Motor neuron (in vitro differentiated cells): ENCODE results near the gene KCNH8. TPM values are rescaled to one million over a fixed set of nuclear protein-coding genes. Genes with fewer than 3 reads are reported as not detected.

Source experiments
- ATAC-seq, 8 experiments: fragments of 200-7000 bp; cut with Tn5 transposase; replicated peaks in 6 of 8; 2 replicates each; pipeline ENCODE4 v1.8.0; 2021; ENCODE audit warnings: mild to moderate bottlenecking in 8 of 8, moderate library complexity in 8 of 8
- H3K27ac ChIP-seq, 2 donors: fragments of 250-450 bp; sonication (Bioruptor Pico); 2 replicates each; pipeline ENCODE4 v1.9.0; 2021; ENCODE audit warnings: antibody characterized with exemption in 2 of 2, mild to moderate bottlenecking in 2 of 2, moderate library complexity in 1 of 2
- H3K4me1 ChIP-seq, 2 donors: fragments of 250-450 bp; sonication (Bioruptor Pico); replicated peaks in 1 of 2; 2 replicates each; pipeline ENCODE4 v1.6.1; 2021; ENCODE audit warnings: antibody characterized with exemption in 2 of 2, mild to moderate bottlenecking in 2 of 2, moderate library complexity in 1 of 2
- H3K4me3 ChIP-seq, 5 donors: fragments of 250-450 bp; sonication (Bioruptor Pico); 2 replicates each; pipeline ENCODE4 v1.9.0; 2021; ENCODE audit warnings: antibody characterized with exemption in 5 of 5, mild to moderate bottlenecking in 5 of 5, moderate library complexity in 4 of 5
- WGBS, 10 experiments: fragments of 450-650 bp; shearing (Covaris generic); methylation state at CpG; one replicate each; pipeline ENCODE4 v1.0.0; 2022; 5-methylcytosine and 5-hydroxymethylcytosine counted together
- in situ Hi-C, 9 experiments: fragments of 400-800 bp; cut with MboI; loops; one replicate each; pipeline ENCODE4 v1.15.0; 2021; ENCODE audit warnings: low sequenced_read_pairs in 9 of 9, low pct_unique_long_range_greater_than_20kb in 2 of 9; ENCODE audit not compliant: unreplicated experiment in 9 of 9
- total RNA-seq, 8 experiments: library from RNA; unstranded; fragments of 300-600 nt; gene quantifications; 2 replicates each; pipeline versions ENCODE4 v1.2.3 to v1.2.4, GENCODE V29; 2022

Gene KCNH8
- total RNA-seq, 8 experiments from 2014 or later, result 0.20 to 16.2 (median 6.9) TPM

DNA sequence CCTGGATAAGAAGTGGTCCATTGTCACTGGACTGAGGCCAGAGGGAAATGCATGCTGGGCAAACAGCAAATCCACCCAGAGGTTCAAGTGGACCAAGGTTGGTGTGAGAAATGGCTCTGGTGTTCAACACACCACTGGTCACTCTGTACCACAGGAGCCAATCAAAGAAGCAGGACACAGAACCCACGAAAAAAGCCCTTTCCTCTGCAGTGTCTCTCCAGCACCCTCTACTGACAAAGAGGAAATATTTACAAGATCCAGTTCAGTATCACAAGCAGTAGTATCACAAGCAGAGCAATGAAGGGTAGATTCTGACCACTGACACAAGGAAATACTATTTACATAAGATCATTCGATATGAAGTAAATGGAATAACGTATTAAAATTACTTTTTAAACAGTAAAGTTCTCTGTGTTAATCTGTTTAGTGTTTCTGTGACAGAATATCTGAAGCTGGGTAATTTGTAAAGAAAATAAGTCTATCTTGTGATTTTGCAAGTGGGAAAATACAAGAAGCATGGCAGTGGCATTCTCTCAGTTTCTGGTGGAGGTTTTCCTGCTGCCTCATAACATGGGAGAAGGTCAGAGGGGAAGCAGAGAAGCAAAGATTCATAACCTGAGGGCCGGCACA, 395.0 kb downstream of the KCNH8 start:
- peak in 5 of 8 experiments; percentile 44 to 93 (median 59) for ATAC-seq

DNA sequence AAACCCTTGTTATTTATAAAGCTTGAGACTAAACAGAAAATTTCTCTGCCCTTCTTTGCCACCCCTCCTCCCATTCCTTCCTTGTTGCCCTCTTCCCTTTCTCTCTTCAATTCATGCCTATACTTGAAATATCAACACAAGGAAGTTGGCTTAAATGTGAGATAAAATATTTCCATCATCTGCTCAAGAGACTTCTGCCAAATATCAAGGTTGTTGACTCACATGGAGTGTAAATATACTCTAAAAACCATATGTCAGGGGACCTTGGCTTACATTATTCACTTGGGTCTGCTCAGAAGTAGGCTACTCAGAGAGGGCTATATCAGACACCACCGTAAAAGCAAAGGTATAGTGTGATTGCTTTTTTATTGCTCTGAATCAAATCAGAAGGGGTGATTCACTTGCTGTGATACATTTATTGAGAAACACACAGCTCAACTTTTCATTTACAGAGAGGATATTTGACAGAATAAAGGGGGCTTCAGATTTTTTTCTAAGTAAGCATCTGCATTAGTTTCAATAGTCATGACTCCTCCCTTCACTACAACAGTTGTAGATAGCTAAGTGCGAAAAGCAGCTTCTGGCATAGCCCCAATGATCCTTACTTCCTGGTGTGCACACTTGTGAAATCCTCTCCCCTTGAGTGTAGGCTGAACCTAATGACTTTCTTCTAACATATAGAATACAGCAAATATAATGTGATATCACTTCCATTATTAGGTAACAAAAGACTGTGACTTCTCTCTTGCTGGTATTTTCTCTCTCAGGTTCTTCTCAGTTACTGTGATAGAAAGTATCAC, 399.6 kb downstream of the KCNH8 start:
- Histone ChIP-seq H3K27ac (no peak overlapping the region), H3K4me1 (no peaks in the 10 kb centered on the region), H3K4me3 (no peak overlapping the region)
- WGBS, 10 experiments, result 0 to 95% (median 86%) methylated on average over 1 to 2 of the region's 2 CpGs; no CpG with 5 or more reads in 3 of the 10 experiments
- in situ Hi-C loops, result loop anchor here in 1 of 9 experiments (25.0 kb wide), 1 partner anchor 486 kb away; no protein-coding TSS in a partner anchor
- ATAC-seq, result peak in 1 of 8 experiments; percentile 23

More for the DNA sequence above, 395.0 kb downstream of the KCNH8 start:
- in situ Hi-C loops, result loop anchor here in 1 of 9 experiments (25.0 kb wide), 1 partner anchor 481 kb away; no protein-coding TSS in a partner anchor
- no peak overlapping the region for H3K4me3 ChIP-seq
- no peaks in the 10 kb centered on the region for H3K4me1 ChIP-seq
- H3K27ac ChIP-seq, result no peak overlapping the region
- WGBS, 10 experiments, result 0 to 61% (median 35%) methylated on average over 1 to 4 of the region's 4 CpGs; no CpG with 5 or more reads in 2 of the 10 experiments

DNA sequence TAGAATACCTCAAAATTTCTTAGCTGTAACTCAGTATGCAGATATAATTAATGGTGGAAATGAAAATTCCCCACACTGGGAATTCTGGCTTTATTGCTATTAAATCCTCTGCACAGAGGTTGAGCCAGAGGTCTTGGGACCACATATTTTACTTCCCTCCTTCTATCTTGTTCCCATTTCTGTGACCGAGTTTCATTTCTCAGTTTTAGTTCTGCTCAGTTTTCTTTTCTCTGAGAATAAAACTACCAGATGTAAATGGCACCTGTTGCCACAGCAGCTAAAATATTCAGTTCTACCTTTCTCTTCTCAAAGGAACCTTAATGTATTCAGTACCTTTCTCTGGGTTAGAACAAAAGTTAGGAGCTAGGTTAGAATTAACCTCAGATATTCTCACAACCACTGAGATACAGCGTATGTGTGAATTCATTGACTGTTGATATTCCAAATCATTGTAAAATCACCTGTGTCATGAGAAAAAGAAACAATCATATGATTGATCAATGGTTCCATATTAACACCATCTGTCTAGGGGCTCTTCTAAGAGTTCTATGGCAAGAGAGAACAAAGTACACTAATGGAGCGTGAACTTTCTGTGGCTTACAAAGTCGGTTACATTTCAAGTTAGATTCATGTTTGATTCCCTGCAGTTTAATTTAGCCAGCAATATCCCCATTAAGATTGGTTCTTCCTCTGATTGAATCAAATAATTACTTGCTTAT, 411.6 kb downstream of the KCNH8 start:
- no peak for ATAC-seq
- H3K4me3 ChIP-seq, result no peak overlapping the region
- 6 to 89% (median 75%) methylated on average over 1 to 4 of the region's 4 CpGs for WGBS, 10 experiments

DNA sequence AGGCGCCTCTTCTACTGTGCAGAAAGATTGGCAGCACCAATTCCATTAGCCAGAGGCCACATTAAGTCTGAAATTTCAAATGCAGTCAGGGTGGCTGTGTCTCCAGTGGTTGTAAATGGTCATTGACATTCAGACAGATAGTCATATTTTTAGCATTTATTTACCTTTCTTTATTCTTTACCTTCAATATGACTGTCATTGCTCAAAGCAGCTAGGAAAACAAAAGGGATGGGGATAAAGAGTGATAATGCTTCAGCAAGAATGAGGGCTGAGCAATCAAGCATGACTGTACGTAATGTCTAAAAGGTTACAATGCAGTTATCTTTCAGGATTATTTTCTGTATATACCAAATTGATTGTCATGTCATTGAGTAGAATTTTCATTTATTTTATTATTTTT, 425.3 kb downstream of the KCNH8 start:
- in situ Hi-C loops, result no loop called here
- Histone ChIP-seq H3K4me3 (no peak overlapping the region), H3K4me1 (peaks cover 0 to 13% of the 10 kb centered on the region in 2 donors), H3K27ac (no peak overlapping the region)
- WGBS, 10 experiments, result 17 to 100% (median 73%) methylated on average over 1 to 2 of the region's 2 CpGs; no CpG with 5 or more reads in 1 of the 10 experiments
- peak in 3 of 8 experiments; percentile 28 to 41 (median 32) for ATAC-seq

More for the DNA sequence above, 411.6 kb downstream of the KCNH8 start:
- Histone ChIP-seq H3K4me1 (no peaks in the 10 kb centered on the region), H3K27ac (no peak overlapping the region)
- in situ Hi-C loops, result no loop called here

DNA sequence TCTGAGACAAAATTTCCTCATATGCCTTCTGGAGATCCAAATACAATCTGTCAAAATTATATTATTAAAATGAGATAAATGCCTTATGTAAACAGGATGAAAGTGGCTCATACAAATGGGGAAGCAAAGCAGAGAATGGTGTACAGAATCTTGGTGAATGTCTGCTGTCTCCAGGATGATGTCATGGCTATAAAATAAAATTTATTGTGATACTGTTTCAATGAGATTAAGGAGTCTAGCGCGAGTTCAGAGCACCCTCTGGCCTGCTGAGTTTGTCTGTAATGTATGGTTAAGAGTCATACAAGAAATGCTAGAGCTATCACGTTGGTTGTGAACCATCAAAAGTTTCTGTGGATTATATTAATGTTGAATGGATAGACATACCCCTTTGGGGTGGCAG, 426.0 kb downstream of the KCNH8 start:
- no peak overlapping the region for H3K27ac ChIP-seq
- peaks cover 0 to 13% of the 10 kb centered on the region in 2 donors for H3K4me1 ChIP-seq
- in situ Hi-C loops, result no loop called here
- peak in 5 of 8 experiments; percentile 58 to 99 (median 90) for ATAC-seq
- WGBS, 10 experiments, result 0 to 75% (median 43%) methylated on average over 1 to 3 of the region's 3 CpGs; no CpG with 5 or more reads in 4 of the 10 experiments
- no peak overlapping the region for H3K4me3 ChIP-seq

DNA sequence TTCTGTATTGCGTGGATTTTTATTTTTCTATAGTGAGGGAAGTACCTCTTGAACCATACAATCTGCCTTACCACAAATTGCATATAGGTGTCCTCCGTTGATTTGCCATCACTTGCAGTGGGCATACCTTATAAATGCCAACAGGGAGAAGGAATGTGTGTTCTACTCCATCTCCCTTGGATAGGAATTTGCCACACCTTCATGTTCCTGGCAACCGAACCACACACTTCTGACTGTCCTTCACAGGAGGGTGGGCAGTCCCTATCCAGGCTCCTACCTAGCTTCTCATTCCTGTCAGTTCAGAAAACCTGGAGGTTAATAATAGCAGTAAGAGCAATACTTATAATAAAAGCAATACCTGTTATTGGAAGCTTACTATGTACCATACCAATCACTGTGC, 428.0 kb downstream of the KCNH8 start:
- Histone ChIP-seq H3K4me3 (no peak overlapping the region), H3K27ac (no peak overlapping the region), H3K4me1 (peaks cover 0 to 13% of the 10 kb centered on the region in 2 donors)
- WGBS, 10 experiments, result 3 to 100% (median 80%) methylated on average over 1 to 3 of the region's 3 CpGs; no CpG with 5 or more reads in 1 of the 10 experiments
- in situ Hi-C loops, result no loop called here
- no peak for ATAC-seq
